ENCODE results near the gene TCL1A. TPM values are rescaled to one million over a fixed set of nuclear protein-coding genes. Genes with fewer than 3 reads are reported as not detected.

TCL1A gene, protein sequence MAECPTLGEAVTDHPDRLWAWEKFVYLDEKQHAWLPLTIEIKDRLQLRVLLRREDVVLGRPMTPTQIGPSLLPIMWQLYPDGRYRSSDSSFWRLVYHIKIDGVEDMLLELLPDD
- total RNA-seq (2013; cell fraction: nucleolus; rRNA removed) = 0.61 and 1.5 TPM in 2 replicates
- 228 and 246 TPM in 2 replicates for total RNA-seq (2014; rRNA removed)
- 90.1 and 93.6 TPM in 2 replicates for total RNA-seq (2014; rRNA removed; fragmentation: Illumina TruSeq; extraction: Trizol)
- total RNA-seq (2021) = 108 and 109 TPM in 2 replicates
- 47.1 TPM for polyA plus RNA-seq (2011; ENCODE audit: low read depth)
- polyA plus RNA-seq (2011; rRNA removed) = 3.1 and 5.9 TPM in 2 replicates
- polyA plus RNA-seq (2011; cell fraction: cytosol; rRNA removed) = 13.4 and 16.6 TPM in 2 replicates
- polyA plus RNA-seq (2011; cell fraction: nucleus; rRNA removed) = 5.7 and 6.7 TPM in 2 replicates
- polyA plus RNA-seq (2012) = 79.6 and 105 TPM in 2 replicates
- polyA plus RNA-seq (2014; fragmentation: Illumina TruSeq; extraction: Trizol) = 94.1 and 126 TPM in 2 replicates
- polyA plus RNA-seq (2014; fragmentation: Nextera tagmentation; extraction: Ambion mirVana) = 10 to 100 TPM; 36.5 to 51.6 TPM
- 250 and 283 TPM in 2 replicates for polyA plus RNA-seq (2014; rRNA removed)
- polyA plus RNA-seq (2016; fragmentation: Nextera tagmentation; extraction: Ambion mirVana) = 100 to 1,000 TPM; 118 to 133 TPM
- 6.7 and 13.0 TPM in 2 replicates for polyA minus RNA-seq (2011; rRNA and poly(A)+ RNA removed)
- 2.0 and 3.0 TPM in 2 replicates for polyA minus RNA-seq (2011; cell fraction: cytosol; rRNA and poly(A)+ RNA removed)
- 1.3 and 1.6 TPM in 2 replicates for polyA minus RNA-seq (2011; cell fraction: nucleus; rRNA and poly(A)+ RNA removed)
- Bru-seq, nascent RNA = percentile 71 among the genes with signal in this experiment
- BruChase-seq, experiment 1, labeled RNA remaining after a 6-hour chase = percentile 67 among the genes with signal in this experiment
- BruChase-seq, experiment 2, labeled RNA remaining after a 2-hour chase = percentile 63 among the genes with signal in this experiment
- long read RNA-seq, experiment 1, transcript TCL1A-203 (4 exons, 1,391 nt) = major isoform, 16 of 28 reads
- long read RNA-seq, experiment 1, transcript TCL1A-201 (4 exons, 1,395 nt) = minor isoform, 10 of 28 reads
- long read RNA-seq, experiment 1, partial matches to known transcripts = 0 of 28 reads
- long read RNA-seq, experiment 1, other reads (novel, unspliced or antisense) = 2 of 28 reads
- long read RNA-seq, experiment 2, transcript TCL1A-201 (4 exons, 1,395 nt) = minor isoform, 12 of 39 reads
- long read RNA-seq, experiment 2, transcript TCL1A-203 (4 exons, 1,391 nt) = major isoform, 25 of 39 reads
- long read RNA-seq, experiment 2, partial matches to known transcripts = 1 of 39 reads
- long read RNA-seq, experiment 2, other reads (novel, unspliced or antisense) = 0 of 39 reads

DNA sequence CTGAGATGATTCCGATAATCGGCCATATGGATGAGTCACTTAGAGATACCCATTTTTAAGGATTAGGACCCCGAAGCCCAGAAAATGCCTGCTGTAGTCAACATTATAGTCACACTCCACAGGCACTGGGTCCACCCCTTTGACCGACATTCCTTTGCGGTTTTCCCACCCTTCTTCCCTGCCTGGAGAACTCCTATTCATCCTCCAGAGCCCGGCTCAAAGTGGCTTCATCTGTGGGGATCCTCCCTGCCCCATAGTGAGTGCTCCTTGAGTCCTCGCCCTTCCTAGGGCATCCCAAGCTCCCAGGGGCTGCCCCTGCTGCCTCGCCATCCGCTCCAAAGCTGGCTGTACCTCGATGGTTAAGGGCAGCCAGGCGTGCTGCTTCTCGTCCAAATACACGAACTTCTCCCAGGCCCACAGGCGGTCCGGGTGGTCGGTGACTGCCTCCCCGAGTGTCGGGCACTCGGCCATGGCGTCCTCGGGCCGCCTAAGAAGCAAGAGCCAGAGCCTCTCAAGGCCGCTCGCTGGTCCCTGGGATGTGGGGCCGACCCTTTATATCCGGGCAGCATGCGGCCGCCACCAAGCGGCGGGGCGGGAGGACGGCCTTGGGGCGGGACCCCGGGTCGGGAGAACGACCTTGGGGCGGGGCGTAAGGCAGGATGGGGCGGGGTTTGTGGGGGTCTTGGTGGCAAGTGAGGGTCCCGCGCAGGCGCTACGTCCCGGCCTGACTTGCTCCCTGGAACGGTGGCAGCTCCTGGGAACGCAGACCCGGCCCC, at the start of gene TCL1A:
TCL1A (minus strand) TSS at position 530 of the 776 bp plus-strand sequence; CDS start at position 471, 59 bp downstream.
- intact Hi-C loops (cut with micrococcal nuclease; ENCODE audit: unreplicated experiment) = no loop called here
- no TSS peak for BruUV-seq (replicated peaks)
- Histone ChIP-seq H3K36me3 (ENCODE audit: control insufficient read depth in 2 of 2, insufficient read depth in 2 of 2, low read length in 1 of 2) (peaks cover 0 to 13% of the 10 kb centered on the region in 2 experiments; a peak in 2 of 4 replicates), H3K4me3 (peak within 1 kb of the TSS; percentile 84), H3K9ac (ENCODE audit: control insufficient read depth, insufficient read depth, low read length) (peak within 1 kb of the TSS; percentile 87), H3K4me1 (ENCODE audit: control insufficient read depth, insufficient read depth, low read length) (peaks cover 13% of the 10 kb centered on the region), H3K27me3 (replicated peaks in 1 of 2; ENCODE audit: control insufficient read depth in 2 of 2, insufficient read depth in 2 of 2, low read length in 1 of 2) (no peaks in the 10 kb centered on the region), H4K20me1 (ENCODE audit: control insufficient read depth, insufficient read depth) (no peaks in the 10 kb centered on the region), H3K27ac (ENCODE audit: control insufficient read depth, insufficient read depth) (peak within 1 kb of the TSS; percentile 85), H2AFZ (ENCODE audit: control insufficient read depth, low read depth, low read length) (peak within 1 kb of the TSS; percentile 89), H3K79me2 (ENCODE audit: control insufficient read depth, insufficient read depth, low read length) (peaks cover 25% of the 10 kb centered on the region), H3K4me2 (ENCODE audit: control insufficient read depth, insufficient read depth) (peak within 1 kb of the TSS; percentile 93), H3K9me3 (replicated peaks; ENCODE audit: control insufficient read depth, insufficient read depth, low read length) (no peaks in the 10 kb centered on the region)
- in situ Hi-C loops (cut with MboI) = no loop called here
- ChIA-PET RAD21 (ENCODE audit: unreplicated experiment) (interaction anchor here (0.7 to 1.6 kb wide), 2 partner anchors 28 to 154 kb away, joined by 3 to 4 read pairs; partner anchors contain the start of gene TCL1B), SMC1A (ENCODE audit: uncharacterized antibody, unreplicated experiment) (interaction anchor here (0.6 to 3.5 kb wide), 7 partner anchors 12 to 152 kb away, joined by 3 to 20 read pairs (median 3); no protein-coding TSS in a partner anchor), POLR2A (interaction anchor here (1.0 to 2.6 kb wide), 3 partner anchors 13 to 34 kb away, joined by 3 to 9 read pairs (median 3); no protein-coding TSS in a partner anchor), CTCF (interaction anchor here (0.6 to 3.1 kb wide), 8 partner anchors 11 to 153 kb away, joined by 3 to 17 read pairs (median 4); no protein-coding TSS in a partner anchor)
- no peak for DNase-seq (ENCODE audit: low read depth, low spot score)
- WGBS (ENCODE audit: insufficient coverage, insufficient replicate concordance, low lambda C conversion rate, missing lambda C conversion rate) = under 1% methylated on average over 39 of the region's 47 CpGs
- FAIRE-seq = no peak
- peak; percentile 95 for ATAC-seq
- TF ChIP-seq IKZF2 (IDR thresholded peaks at IDR 0.05) (peak; percentile 15 to 55; a peak in 2 of 4 replicates), NFXL1 (IDR thresholded peaks at IDR 0.05; ENCODE audit: borderline replicate concordance) (peak; percentile 26; the same call in 1 of the 2 replicates), SRF (IDR thresholded peaks at IDR 0.05; ENCODE audit: low read depth in 2 of 2, low read length in 2 of 2) (no peak), IKZF1 (conservative IDR thresholded peaks at IDR 0.05) (peak; percentile 37; the same call in 1 of the 2 replicates), POU2F2 (IDR thresholded peaks at IDR 0.05; ENCODE audit: borderline replicate concordance, low read depth, low read length) (peak; percentile 88; the same call in 1 of the 3 replicates), RAD21 (IDR thresholded peaks at IDR 0.05; ENCODE audit: insufficient read depth, low read depth, low read length) (peak; percentile 69), CHD1 (IDR thresholded peaks at IDR 0.05; ENCODE audit: low read depth, low read length) (peak; percentile 60; the same call in 1 of the 2 replicates), SMC3 (IDR thresholded peaks at IDR 0.05; ENCODE audit: borderline replicate concordance, low read length) (peak; percentile 23; the same call in 1 of the 2 replicates), POLR2AphosphoS2 (IDR thresholded peaks at IDR 0.05; ENCODE audit: low read depth, low read length) (peak; percentile 62; the same call in 1 of the 2 replicates), MTA3 (IDR thresholded peaks at IDR 0.05; ENCODE audit: borderline replicate concordance, low read length) (no peak), ZNF274 (IDR thresholded peaks at IDR 0.05; ENCODE audit: insufficient read depth, insufficient read length) (no peak), PAX5 (IDR thresholded peaks at IDR 0.05; ENCODE audit: borderline replicate concordance, low read depth, low read length) (peak; percentile 33; the same call in 1 of the 2 replicates), TCF3 (IDR thresholded peaks at IDR 0.05; ENCODE audit: borderline replicate concordance, insufficient read depth, low read depth, low read length) (peak; percentile 66; the same call in 1 of the 2 replicates), HDAC6 (IDR thresholded peaks at IDR 0.05; ENCODE audit: unreplicated experiment) (peak; percentile 69), YY1 (IDR thresholded peaks at IDR 0.05; ENCODE audit: low read depth, low read length) (peak; percentile 79; the same call in 1 of the 2 replicates)
- TF ChIP-seq, protein P1, sequence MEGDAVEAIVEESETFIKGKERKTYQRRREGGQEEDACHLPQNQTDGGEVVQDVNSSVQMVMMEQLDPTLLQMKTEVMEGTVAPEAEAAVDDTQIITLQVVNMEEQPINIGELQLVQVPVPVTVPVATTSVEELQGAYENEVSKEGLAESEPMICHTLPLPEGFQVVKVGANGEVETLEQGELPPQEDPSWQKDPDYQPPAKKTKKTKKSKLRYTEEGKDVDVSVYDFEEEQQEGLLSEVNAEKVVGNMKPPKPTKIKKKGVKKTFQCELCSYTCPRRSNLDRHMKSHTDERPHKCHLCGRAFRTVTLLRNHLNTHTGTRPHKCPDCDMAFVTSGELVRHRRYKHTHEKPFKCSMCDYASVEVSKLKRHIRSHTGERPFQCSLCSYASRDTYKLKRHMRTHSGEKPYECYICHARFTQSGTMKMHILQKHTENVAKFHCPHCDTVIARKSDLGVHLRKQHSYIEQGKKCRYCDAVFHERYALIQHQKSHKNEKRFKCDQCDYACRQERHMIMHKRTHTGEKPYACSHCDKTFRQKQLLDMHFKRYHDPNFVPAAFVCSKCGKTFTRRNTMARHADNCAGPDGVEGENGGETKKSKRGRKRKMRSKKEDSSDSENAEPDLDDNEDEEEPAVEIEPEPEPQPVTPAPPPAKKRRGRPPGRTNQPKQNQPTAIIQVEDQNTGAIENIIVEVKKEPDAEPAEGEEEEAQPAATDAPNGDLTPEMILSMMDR (IDR thresholded peaks at IDR 0.05 in 2 of 3, conservative IDR thresholded peaks at IDR 0.05 in 1 of 3; ENCODE audit: control insufficient read depth in 2 of 3, extremely low read depth in 1 of 3, insufficient read depth in 1 of 3, low read depth in 3 of 3, low read length in 3 of 3) = peak; percentile 50 to 58 (median 58)

All from GM12878 (cell line).